HCT116 (cell line): ENCODE results near the gene LDHD.

ENCODE experiments used
- CTCF ChIP-seq, 3 experiments: fragments of 200-600 bp in 1 of 3; sonication (generic) in 1 of 3; IDR thresholded peaks in 2 of 3; conservative IDR thresholded peaks in 1 of 3; 2 replicates each; pipeline ENCODE4 v1.5.1; 2012 to 2017; ENCODE audit warnings: low read depth in 2 of 3, low read length in 2 of 3, antibody characterized with exemption in 1 of 3, borderline replicate concordance in 1 of 3, control low read depth in 1 of 3, mild to moderate bottlenecking in 1 of 3, mixed read lengths in 1 of 3, mixed run types in 1 of 3, moderate library complexity in 1 of 3; ENCODE audit not compliant: insufficient read depth in 1 of 3
- EZH2 ChIP-seq: fragments of 200-600 bp; sonication (generic); IDR thresholded peaks from 2 replicates; pipeline ENCODE4 v1.6.1; 2017; ENCODE audit warnings: antibody characterized with exemption, mixed run types
- FOSL1 ChIP-seq: IDR thresholded peaks from 2 replicates; pipeline ENCODE4 v1.6.1; 2012; ENCODE audit warnings: low read depth
- POLR2A ChIP-seq: IDR thresholded peaks from 2 replicates; pipeline ENCODE4 v1.7.0; 2011; ENCODE audit warnings: borderline replicate concordance; ENCODE audit not compliant: insufficient read depth, insufficient read length; ENCODE audit errors: extremely low read depth
- POLR2AphosphoS5 ChIP-seq: IDR thresholded peaks from 2 replicates; pipeline ENCODE4 v1.6.1; 2011; ENCODE audit warnings: mild to moderate bottlenecking, low read depth, low read length, moderate library complexity
- RAD21 ChIP-seq: IDR thresholded peaks from 2 replicates; pipeline ENCODE4 v1.6.1; 2012; ENCODE audit warnings: low read depth, mild to moderate bottlenecking
- SP1 ChIP-seq: IDR thresholded peaks from 2 replicates; pipeline ENCODE4 v1.6.1; 2012; ENCODE audit warnings: low read depth
- SRF ChIP-seq: IDR thresholded peaks from 2 replicates; pipeline ENCODE4 v1.6.1; 2012; ENCODE audit warnings: low read depth

- TF ChIP-seq FOSL1: no peak
- no peak for TF ChIP-seq SP1
- no peak for TF ChIP-seq POLR2A
- TF ChIP-seq POLR2AphosphoS5: no peak
- TF ChIP-seq SRF: no peak
- TF ChIP-seq CTCF (IDR thresholded peaks at IDR 0.05 in 2 of 3, conservative IDR thresholded peaks at IDR 0.05 in 1 of 3; ENCODE audit: borderline replicate concordance in 1 of 3, insufficient read depth in 1 of 3, low read depth in 2 of 3, low read length in 2 of 3): no peak
- TF ChIP-seq EZH2: no peak
- no peak for TF ChIP-seq RAD21
These were observed 1.4 kb downstream of the LDHD start for GRCh38 chr16:75114946-75115825.
